GM12873 (cell line): ENCODE results near the gene FOXL2NB.

ENCODE experiments used
- CTCF ChIP-seq: IDR thresholded peaks from 2 replicates; pipeline ENCODE4 v1.5.1; 2012; ENCODE audit warnings: low read depth, mild to moderate bottlenecking, moderate library complexity, low read length, control low read depth; ENCODE audit not compliant: insufficient read depth; ENCODE audit errors: missing control alignments

FOXL2NB gene

GRCh38 chr3:138943724-138944653 lies 3.0 kb upstream of the FOXL2NB start:
- no peak for TF ChIP-seq CTCF

GRCh38 chr3:138944654-138944928 lies 2.4 kb upstream of the FOXL2NB start:
- TF ChIP-seq CTCF, result no peak

- TF ChIP-seq CTCF, result no peak
Observed at GRCh38 chr3:138944929-138945708, 1.9 kb upstream of the FOXL2NB start.

GRCh38 chr3:138945709-138946662 lies 1.0 kb upstream of the FOXL2NB start:
- TF ChIP-seq CTCF, result peak; percentile 22

GRCh38 chr3:138947495-138948121 lies 591 bp downstream of the FOXL2NB start:
- no peak for TF ChIP-seq CTCF

- no peak for TF ChIP-seq CTCF
Observed at GRCh38 chr3:138948371-138949001, 1.5 kb downstream of the FOXL2NB start.
